ENCODE measurements around the gene RING1.
"Not testable (repeated sequence)": the region's sequence is repeated elsewhere in the genome, so short reads cannot be mapped to it uniquely, and the experiment has no call there.

DNA sequence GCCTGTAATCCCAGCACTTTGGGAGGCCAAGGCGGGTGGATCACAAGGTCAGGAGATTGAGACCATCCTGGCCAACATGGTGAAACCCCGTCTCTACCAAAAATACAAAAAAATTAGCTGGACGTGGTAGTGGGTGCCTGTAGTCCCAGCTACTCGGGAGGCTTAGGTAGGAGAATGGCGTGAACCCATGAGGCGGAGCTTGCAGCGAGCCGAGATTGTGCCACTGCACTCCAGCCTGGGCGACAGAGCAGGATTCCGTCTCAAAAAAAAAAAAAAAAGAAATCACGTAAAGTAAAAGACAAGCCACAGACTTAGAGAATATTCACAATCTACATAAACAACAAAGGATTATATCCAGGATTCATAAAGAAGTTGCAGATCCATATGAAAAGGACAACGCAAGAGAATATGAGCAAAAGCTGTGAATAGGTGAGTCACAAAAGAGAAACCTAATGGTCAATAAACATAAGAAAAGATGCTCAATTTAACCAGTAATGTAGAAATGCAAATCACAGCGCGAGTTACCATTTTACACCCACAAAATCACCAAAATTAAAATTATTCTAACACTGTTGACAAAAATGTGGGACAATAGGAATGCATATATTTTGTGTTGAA, 18.3 kb downstream of the RING1 start:
- TF ChIP-seq POLR2A, CTCF (IDR thresholded peaks at IDR 0.05): not testable (repeated sequence)
